NAMALWA (cell line): ENCODE results near the gene EXT2.
A peak's percentile ranks its signal among the peaks of the same experiment; 100 is the strongest.

Source experiments
- DNase-seq: peaks from one replicate; pipeline ENCODE4 v3.0.0-alpha.2; 2015; ENCODE audit warnings: low spot score

EXT2 gene

GRCh38 chr11:44133335-44133946 is 38.0 kb downstream of the EXT2 start:
- peak; percentile 19 for DNase-seq

DNA sequence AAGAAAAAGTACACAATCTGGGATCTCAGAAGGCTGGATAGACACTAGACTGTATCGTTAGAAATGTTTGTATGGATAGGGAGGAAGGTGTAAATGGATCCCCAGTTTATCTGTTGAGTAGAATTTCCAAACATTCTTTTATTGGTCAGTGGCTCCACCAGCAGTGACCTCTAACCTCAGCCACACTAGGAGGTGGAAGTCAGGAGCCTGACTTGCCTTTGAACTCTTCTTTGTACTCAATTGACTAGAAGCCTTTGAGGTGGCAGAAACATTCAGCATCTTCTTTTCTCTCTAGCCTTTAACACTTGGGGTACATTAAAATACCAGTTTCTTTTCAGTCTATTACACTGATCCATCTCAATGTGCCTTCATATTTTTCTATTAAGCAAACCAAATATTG is 39.1 kb downstream of the EXT2 start:
- DNase-seq = no peak

DNA sequence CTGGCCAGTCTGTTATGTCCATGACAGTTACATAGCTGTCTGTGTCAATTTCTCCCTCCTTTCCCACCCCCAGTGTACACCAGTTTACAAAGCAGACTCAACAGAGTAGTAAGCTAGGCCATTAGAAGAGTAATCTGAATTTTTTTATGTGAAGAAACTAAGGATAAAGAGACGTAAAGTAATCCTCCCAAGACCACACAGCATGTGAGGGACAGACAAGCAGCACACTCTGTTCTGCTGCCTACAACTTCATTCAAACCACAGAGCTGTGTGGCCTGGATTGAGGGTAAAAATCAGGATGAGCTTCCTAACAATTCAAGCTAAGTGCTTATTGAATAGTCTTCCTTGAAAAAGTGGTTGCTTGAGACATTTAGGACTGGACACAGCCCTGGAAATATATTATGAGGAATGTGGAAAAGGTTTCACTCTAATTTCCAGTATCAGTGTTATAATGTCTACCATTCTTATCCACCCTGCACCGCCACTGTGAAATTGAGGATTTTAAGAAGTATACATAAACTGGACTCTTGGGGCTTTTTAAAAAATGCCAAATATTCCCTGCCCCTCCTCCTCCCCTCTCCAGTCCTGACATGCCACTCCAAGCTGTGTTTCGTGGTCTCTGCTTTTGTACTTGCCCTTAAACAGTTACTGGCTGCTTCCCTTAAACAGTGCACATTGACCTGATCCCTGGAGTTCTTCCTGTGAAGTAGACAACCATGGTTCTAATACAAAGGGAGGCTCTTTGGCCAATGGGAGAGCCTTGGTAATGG is 40.9 kb downstream of the EXT2 start:
- no peak for DNase-seq

DNA sequence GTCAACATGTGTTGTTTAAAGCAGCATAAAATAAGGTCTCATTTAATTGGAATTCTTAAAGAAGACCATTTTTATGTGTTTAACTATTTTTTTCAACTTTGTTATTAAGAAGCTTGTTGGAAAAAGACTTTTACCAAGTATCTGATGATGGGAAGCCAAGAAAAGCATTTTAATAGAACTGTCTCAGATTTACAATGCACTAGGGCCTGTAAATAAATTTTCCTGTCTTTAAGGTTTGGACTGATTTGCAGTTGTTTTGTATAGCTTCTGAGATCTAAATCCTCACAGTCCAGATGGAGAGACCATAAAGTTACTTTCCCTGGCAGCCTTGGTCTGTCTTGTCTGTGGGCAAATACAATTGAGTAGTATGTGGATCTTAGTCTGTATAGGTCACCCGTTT is 41.6 kb downstream of the EXT2 start:
- DNase-seq = no peak

DNA sequence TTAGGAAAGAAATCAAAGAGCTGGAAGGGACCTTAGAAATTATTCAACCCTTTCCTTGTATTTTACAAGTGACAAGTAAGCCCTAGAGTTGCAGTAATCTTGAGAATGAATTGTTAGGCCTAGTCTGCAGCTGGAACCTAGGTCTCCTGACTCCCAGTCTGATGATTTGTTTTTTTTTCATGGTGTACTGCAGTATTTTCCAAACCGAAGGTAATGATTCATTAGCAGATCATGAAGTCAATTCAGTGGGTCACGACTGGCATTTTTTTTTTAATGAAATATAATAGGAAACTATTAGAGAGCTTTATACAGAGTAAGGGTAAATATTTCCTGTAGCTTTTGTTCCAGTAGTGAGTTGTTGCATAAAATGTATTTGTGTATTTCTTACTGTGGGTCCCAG is 42.8 kb downstream of the EXT2 start:
- DNase-seq = no peak

GRCh38 chr11:44138980-44139379 is 43.5 kb downstream of the EXT2 start:
- DNase-seq = no peak

DNA sequence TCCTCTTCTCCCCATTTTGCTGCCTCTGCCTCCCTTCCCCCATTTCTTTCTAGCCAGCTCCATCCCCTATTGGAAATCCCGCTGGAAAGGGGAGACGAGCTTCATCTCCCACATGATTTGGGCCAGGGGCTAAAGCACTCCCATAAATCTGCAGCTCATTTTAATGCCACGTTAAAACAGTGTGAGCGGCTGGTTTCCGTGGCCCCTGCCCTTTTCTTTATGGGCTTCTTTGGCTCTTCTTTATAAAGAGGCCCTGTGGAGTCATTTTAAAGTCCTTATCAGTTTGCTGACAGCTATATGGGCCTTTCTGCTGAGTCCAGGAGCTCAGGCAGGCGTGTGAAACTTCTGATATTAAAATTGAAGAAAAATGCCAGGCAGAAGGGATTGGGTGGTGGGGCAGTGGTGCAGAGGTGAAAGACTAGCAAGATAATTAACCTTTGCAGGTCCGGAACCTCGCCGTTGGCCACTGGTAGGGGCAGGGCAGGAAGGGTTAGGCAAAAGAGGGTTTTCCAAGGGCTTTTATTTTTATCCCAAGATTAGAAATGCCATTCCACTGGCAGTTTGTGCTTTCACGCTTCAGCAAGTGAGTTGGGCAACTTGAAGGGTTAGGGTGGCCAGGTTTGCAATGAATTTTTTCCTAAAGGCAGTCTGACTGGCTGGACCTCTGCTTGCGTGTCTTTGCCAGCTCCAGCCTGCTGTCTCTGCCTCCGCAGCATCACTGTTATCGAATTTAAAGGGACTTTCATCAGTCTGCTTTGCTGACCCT is 44.3 kb downstream of the EXT2 start:
- no peak for DNase-seq

DNA sequence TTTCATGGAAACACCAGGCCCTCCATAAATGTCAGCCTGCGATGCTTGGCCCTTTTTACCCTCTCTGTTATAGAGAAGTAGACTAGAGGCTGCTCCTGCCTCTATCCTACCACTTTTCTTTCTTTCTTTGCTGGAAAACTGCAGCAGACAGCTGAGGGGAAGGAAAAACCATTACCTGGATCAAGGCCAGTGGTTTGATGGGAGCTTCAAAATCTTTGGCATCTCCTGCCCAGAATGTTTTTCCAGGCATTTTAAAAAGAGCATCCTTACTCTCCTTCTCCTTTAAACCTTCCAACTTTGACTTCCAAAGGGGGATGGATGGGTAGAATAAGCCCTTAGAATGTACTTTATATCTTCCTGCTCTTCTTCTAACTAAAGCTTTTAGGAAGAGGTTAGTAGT is 44.9 kb downstream of the EXT2 start:
- DNase-seq = no peak

- no peak for DNase-seq
Measured at GRCh38 chr11:44140805-44141204, 45.3 kb downstream of the EXT2 start.

GRCh38 chr11:44143987-44144909 is 48.8 kb downstream of the EXT2 start:
- no peak for DNase-seq

DNA sequence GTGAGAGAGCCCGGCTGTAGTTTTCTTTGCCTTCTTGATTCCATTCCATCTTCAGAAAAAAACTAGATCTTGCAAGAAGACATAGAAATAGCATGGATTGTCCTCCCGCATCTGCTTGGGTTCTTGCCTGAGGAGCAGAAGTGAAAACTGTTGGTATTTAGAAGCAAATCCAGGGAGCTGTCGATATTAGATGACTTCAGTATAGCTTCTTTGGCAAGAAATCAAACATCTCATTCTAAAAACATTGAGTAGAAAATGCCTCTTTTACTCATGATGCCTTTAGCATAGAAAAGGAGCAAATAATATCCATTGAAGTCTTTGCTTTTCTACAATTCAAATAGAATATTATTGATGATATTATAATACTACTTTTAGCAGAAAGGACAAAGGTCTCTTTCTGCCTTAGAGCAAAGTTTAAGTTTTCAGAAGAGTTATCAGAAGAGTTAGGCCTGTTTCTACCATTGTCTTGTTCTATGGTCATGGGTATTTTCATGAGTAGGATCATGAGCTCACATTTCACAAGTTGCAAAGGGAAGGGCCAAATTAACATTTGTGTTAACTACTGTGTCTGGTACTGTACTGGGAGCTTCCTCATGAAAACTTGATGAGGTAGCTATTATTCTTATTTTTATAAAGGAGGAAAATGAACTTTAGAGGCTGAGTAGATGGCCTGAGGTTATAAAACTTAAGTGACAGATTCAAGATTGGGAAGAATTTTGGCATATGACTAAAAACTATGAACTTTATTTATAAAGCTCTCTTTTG is 49.7 kb downstream of the EXT2 start:
- no peak for DNase-seq

GRCh38 chr11:44146931-44147330 is 51.5 kb downstream of the EXT2 start:
- DNase-seq = no peak

DNA sequence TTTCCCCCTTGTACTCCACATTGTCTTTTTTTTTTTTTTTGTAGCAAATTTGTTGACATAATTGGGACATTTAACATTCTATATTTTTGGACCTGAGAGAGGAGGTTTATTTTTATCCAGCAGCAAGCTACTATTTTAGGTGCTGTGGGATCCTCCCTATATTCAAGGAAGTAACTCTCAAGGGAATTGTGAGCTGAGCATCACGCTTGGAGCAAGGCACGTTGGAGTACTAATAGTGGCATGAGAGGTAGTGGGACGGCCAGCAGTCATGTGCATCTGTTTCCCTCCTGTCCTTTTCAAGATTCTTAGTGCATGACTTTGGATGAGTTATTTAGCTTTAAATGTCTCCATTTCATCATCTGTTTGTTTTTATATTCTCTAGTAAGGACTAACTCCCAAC is 52.3 kb downstream of the EXT2 start:
- DNase-seq = no peak

DNA sequence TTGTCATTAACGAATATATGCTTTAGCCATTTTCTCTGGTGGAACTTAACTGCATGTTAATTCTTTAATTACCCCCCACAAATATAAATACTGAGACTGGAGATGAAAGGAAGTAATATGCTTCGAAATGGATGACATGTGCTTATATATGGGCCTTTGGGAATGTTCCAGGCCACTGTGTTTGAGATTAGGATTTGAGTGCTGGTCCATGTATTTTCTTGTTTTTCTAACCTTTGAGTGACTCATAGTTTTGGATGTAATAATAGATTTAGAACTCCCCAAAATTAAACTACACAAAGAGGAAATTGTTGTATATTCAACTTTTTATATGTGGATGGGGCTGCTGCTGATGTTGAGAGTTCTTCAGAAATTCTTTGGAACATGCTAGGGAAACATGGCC is 54.2 kb downstream of the EXT2 start:
- DNase-seq = no peak

- DNase-seq = no peak
Measured at GRCh38 chr11:44150401-44150800, 54.9 kb downstream of the EXT2 start.

DNA sequence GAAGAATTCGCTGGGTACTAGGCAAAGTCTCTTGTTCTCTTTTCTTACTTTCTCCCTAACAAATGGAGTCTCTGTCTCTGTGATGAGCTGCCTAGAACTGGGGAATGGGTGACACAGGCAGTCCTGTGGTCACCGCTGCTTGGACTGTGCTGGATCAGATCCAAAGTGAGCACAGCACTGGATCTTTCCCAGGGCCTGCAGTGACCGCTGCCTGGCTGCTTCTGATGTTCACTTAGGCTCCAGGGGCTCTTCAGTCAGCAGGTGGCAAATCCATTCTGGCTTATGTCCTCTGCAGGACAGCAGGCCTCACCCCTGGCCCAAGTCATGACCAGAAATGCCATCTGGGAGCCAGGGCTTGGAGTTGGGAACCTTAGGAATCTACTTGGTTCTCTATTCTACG is 61.5 kb downstream of the EXT2 start:
- no peak for DNase-seq

GRCh38 chr11:44158384-44158783 is 62.9 kb downstream of the EXT2 start:
- DNase-seq = no peak

GRCh38 chr11:44159848-44160721 is 64.6 kb downstream of the EXT2 start:
- peak; percentile 7 for DNase-seq

- no peak for DNase-seq
Measured at GRCh38 chr11:44162004-44162403, 66.5 kb downstream of the EXT2 start.

GRCh38 chr11:44162662-44163061 is 67.2 kb downstream of the EXT2 start:
- DNase-seq = peak; percentile 4
